Activated naive CD4-positive, alpha-beta T cell treated with Interleukin-2 at 50 U/mL for 16 hours (primary cell): ENCODE measurements around the gene ALDH4A1.
A peak's percentile ranks its signal among the peaks of the same experiment; 100 is the strongest.

Source experiments
- DNase-seq: peaks from one replicate; pipeline ENCODE4 v3.0.0-alpha.2; 2020

ALDH4A1 gene

GRCh38 chr1:18922319-18922726 is 20.0 kb upstream of the ALDH4A1 start:
- no peak for DNase-seq

DNA sequence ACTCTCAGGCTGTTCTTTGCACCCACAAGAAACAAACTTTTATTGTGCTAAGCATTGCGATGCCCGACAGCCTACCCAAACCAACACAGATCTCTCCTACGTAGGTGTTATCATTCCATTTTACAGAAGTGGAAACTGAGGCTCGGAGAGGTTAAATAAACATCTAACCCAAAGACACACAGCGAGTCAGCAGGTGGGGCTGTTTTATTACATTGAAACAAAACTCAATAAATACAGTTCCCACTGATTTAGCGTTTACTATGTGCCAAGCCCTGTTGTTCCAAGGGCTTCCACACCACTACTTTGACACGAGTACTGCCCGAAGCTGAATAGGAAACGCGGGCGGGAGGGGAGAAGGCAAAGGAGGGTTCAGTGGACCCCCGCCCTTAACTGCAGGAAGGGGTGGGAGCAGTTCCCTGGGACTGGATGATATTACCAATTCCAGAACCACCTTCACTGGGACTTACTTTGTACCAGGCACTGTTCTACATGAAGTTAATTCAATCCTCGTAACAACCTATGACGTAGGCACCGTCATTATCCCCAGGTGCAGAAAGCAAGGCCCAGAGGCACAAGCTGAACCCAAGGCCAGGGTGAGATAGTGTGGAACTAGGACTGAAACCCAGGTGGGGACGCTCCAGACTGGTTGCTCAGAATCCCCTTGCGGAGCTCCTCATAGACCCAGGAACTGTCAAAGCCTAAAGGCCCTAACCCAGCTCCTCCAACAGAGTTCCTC is 19.3 kb upstream of the ALDH4A1 start:
- DNase-seq = no peak

DNA sequence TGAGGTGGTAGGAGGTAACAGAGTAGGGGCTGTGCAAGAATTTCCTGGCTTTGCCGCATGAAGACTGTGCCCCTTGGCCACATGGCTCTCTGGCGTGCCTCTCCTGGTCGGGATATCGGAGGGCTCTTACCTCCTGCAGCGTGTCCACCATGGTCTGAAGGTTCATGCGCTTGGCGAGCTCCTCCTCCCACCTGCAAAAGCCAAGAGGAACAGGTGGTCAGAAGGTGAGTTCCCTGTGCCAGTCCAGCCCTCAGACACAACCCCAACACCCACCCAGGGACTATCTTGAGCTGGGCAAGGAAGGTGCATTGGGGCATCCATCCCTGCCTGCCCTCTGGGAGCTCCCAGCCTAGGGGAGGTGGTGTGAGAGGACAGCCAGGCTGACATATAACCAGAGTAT is 18.6 kb upstream of the ALDH4A1 start:
- no peak for DNase-seq

DNA sequence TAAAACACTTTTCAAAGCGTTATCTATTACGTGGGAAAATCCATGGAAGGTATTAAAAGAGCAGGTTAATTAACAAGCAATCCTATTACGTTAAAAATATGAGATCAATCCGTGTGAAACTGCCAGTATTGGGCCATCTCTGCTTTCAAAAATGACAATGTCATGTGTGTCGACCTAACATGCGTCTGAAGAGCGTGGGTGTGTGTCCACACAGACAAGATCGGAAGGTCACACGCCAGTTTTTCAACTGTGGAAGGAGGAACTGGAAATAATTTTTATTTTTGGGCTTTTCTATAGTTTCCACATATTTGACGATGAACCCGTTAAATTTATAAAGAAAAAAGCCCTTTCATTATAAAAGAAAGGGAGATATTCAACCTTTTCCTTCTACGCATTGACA is 17.6 kb upstream of the ALDH4A1 start:
- no peak for DNase-seq

DNA sequence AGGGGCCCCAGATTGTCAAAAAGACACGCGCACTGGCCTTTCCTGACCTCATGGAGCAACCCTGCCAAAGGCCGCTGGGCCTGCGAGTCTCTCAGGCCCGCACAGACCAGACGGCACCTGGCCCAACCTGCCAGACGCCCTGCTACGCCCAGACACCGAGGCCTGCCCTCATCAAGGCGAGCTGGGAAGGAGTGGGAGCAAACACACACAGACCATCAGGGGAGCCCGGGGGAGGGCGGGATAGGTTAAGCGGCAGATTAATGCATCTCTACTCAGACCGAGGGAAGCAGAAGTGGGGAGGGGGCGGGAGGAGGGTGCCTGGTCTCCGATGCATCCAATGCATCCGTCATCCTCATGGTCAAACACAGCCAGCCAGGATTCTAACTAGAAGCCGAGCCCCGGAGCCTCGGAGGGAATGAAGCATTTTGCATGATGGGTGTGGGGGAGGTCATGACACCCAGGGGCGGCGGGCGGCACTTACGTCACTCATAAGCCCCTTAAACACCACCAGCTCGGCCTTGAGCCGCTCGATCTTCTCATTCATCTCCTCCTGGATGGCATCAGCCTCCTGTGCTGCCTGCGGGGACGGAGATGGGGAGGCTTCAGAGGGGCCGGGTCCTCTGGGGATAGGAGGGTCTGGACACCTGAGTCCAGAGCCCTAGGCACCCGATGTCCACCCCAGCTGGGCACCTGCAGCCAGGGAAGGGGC is 17.0 kb upstream of the ALDH4A1 start:
- no peak for DNase-seq

GRCh38 chr1:18918417-18918816 is 16.1 kb upstream of the ALDH4A1 start:
- DNase-seq = no peak

- DNase-seq = no peak
Observed at GRCh38 chr1:18917071-18917799, 14.9 kb upstream of the ALDH4A1 start.

- no peak for DNase-seq
Observed at GRCh38 chr1:18915341-18915740, 13.0 kb upstream of the ALDH4A1 start.

DNA sequence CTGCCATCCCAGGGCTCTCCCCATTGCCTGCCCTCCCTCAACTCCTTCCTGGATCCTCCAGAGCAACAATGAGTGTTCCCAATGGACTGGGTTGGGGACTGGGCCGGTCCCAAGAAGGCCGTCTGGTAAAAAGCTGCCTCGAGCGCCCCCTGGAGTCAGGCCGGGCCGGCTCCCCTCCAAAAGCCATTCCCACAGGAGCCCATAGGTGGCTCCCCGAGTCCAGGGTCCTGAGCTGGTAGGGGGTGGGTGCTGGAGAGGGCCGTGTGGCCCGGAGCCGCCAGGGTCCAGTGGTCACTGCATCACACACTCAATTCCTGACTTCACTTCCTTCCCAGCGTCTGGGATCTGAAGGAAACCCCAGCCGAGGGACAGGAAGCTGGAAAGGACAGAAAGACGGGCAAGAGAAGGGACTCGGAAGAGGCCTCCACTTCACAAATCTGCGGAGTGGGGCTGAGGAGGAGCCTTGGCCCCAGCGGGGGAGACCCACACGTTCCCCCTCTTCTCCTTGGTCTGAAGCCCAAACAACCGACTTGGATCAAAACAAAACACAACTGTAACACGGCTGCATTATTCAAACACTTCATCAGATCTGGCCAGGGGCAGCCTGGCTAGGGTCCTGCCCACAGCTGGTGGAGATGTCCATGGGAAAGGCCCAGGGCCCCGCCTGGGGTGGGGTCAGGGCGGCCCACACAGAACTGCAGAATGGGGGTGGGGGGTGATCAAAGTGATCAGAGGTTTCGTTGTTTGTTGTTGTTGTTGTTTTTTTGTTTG is 10.9 kb upstream of the ALDH4A1 start:
- DNase-seq = peak; percentile 79

DNA sequence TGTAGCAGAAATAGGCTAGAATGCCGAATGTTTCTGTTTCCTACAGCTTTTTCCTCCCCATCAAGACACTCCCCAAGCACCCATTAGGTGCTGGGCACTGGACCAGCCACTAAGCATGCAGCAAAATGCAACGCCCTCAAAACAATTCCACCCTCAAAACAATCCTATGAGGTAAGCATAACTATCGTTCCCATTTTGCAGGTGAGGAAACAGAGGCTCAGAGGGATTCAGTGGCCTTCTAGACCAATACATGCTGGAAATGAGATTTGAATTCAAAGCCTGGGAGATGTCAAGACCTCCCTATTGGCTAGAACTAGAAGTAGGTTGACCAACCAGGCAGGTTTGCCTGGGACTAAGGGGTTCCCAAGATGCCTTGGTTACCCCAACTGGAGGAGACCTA is 10.2 kb upstream of the ALDH4A1 start:
- DNase-seq = no peak

- DNase-seq = peak; percentile 42
Observed at GRCh38 chr1:18908911-18909771, 6.8 kb upstream of the ALDH4A1 start.

DNA sequence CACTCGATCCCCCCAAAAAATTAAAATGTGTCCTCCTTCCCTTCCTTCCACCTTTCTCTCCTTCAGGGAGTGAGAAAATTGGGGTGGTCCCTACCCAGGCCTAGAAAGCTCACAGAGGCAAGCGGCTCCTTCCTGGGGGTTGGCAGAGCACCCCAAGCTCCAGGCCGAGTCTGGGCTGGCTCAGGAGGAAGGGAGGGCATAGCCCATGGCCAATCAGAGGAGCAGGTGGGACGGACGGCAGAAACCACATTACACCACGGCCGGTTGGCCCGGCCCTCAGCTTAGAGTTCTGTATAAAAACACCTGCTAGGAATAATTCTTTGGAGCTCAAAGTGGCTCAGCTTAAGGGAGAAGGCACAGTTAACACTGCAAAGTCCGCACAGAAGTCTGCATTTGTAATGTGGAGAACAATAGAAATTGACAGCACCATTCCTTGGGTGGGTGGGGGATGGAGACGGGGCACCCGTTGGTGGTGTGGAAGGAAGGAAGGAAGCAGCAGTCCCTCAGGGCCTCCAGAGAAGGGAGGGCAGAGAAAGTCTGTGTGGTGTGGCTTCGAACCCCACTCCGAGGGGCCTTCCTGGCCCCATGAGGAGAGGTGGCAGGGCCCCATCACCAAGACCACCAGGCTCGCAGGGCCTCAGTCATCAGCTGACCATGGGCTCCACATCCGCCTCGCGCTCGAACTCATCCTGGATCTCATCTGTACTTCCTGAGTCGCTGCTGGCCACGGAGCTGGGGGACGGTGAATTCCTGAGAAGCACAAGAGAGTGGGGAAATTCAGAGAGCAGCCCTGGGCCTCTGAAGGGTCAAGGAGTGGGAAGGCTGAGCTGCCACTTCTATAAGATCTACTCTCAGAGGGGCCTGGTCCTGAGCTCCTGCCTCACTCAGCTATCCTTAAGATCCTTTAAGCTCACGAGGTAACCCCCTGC is 5.8 kb upstream of the ALDH4A1 start:
- DNase-seq = no peak

DNA sequence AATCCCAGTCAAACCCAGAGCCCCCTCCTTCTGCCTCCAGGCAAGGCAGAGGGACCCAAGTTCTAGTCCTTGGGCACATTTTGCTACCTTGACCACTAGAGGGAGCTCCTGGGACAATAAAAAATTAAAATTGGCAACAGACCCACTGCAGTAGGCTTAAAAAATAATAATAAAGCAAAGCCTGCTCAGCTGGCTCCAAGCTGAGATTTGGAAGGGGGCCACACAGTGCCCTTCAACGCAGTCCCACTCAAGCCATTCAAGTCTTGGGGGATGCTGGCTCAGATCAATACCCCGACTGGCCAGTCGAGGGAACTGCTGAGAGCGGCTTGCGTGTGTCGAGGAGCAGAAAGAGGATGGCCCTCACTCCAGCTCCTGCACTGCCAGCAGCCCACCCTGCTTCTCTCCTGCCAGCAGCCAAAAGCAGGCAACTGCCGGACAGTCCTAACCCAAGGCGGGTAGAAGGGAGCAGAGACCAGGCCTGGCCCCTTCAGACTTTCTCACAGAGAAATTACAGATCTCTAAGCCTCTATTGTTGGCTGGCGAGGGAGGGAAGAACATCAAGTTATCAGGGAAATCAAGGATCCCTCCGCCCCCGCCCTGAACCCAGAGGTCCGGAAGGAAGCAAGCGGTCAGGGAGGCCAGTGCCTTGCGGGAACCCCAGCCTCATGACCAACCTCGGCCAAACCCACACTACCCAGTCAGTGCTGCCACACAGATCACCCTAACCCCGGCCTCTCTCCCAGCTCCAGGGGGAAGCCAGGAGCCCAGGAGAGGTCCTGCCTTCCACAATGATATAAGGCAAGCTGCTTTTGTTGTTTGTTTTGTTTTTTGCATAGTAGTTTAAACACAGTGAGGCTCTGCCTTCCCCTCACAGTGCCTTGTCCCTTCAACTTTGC is 4.9 kb upstream of the ALDH4A1 start:
- peak; percentile 59 for DNase-seq

GRCh38 chr1:18903291-18903756 is 969 bp upstream of the ALDH4A1 start:
- no peak for DNase-seq

DNA sequence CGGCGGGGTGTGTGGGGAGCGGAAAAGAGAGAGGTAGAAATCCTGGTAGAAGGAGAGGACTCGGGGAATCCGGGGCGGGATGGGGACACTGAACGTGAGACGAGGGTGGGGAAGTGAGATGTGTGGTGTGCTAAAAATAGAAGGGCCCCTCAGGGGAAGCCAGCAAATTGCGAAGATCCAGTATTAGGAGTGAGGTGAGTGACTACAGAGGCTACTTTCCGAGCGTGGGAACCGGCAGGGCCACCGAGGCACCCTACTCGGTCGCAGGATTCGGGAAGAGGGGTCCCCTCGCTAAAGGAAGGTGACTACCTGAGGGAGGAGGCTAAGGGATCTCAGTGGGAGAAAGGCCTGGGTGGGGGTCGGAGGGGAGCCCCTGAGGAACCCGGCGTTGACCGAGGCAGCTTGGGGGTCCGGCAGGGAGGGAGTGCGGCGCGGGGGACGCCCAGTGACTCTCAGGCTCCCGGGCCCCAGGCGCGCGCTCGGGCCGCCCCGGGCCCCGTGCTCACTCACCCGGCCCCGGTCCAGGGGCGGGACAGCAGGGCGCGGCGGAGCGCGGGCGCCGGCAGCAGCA is 318 bp downstream of the ALDH4A1 start:
- DNase-seq = no peak

GRCh38 chr1:18901147-18901951 is 1.0 kb downstream of the ALDH4A1 start:
- DNase-seq = no peak

- no peak for DNase-seq
Observed at GRCh38 chr1:18900303-18900841, 2.0 kb downstream of the ALDH4A1 start.

- no peak for DNase-seq
Observed at GRCh38 chr1:18899363-18900049, 2.8 kb downstream of the ALDH4A1 start.
